Liver (tissue), 9 donors: ENCODE data around the gene WWOX. TPM values are rescaled to one million over a fixed set of nuclear protein-coding genes. Genes with fewer than 3 reads are reported as not detected.

Source experiments
- DNase-seq: peaks from one replicate; pipeline ENCODE4 v3.0.0-alpha.2; 2017; ENCODE audit warnings: low spot score
- H3K27ac ChIP-seq, 2 donors: one replicate each; pipeline ENCODE4 v1.7.0; 2013; ENCODE audit warnings: inconsistent platforms in 2 of 2, low read length in 2 of 2, control low read depth in 1 of 2, low read depth in 1 of 2, mild to moderate bottlenecking in 1 of 2
- H3K27me3 ChIP-seq, 4 donors: one replicate each; pipeline versions ENCODE4 v1.6.1 to v1.7.0; 2013; ENCODE audit warnings: low read length in 3 of 4, inconsistent platforms in 1 of 4, mild to moderate bottlenecking in 1 of 4, moderate library complexity in 1 of 4; ENCODE audit not compliant: control insufficient read depth in 4 of 4, insufficient read depth in 4 of 4
- H3K36me3 ChIP-seq, 4 donors: one replicate each; pipeline versions ENCODE4 v1.6.1 to v1.7.0; 2013; ENCODE audit warnings: low read length in 3 of 4, mild to moderate bottlenecking in 3 of 4, low read depth in 1 of 4, moderate library complexity in 1 of 4; ENCODE audit not compliant: control insufficient read depth in 4 of 4, insufficient read depth in 3 of 4
- H3K4me1 ChIP-seq, 4 donors: one replicate each; pipeline versions ENCODE4 v1.6.1 to v1.7.0; 2013; ENCODE audit warnings: low read length in 3 of 4, mild to moderate bottlenecking in 3 of 4, moderate library complexity in 1 of 4; ENCODE audit not compliant: control insufficient read depth in 4 of 4, insufficient read depth in 4 of 4
- H3K4me3 ChIP-seq, 3 donors: one replicate each; pipeline versions ENCODE4 v1.6.1 to v1.7.0; 2013; ENCODE audit warnings: low read length in 3 of 3, control low read depth in 1 of 3, low read depth in 1 of 3, mild to moderate bottlenecking in 1 of 3
- H3K9ac ChIP-seq, 2 donors: one replicate each; pipeline ENCODE4 v1.7.0; 2013; ENCODE audit warnings: low read length in 2 of 2, mild to moderate bottlenecking in 2 of 2, moderate library complexity in 2 of 2, control low read depth in 1 of 2, low read depth in 1 of 2
- H3K9me3 ChIP-seq, 4 donors: one replicate each; pipeline versions ENCODE4 v1.6.1 to v1.7.0; 2013; ENCODE audit warnings: low read length in 3 of 4; ENCODE audit not compliant: control insufficient read depth in 4 of 4
- EGR1 ChIP-seq, 2 donors: IDR thresholded peaks; 2 replicates each; pipeline ENCODE4 v1.6.1; 2016 to 2018; ENCODE audit warnings: antibody characterized with exemption in 2 of 2, low read depth in 2 of 2
- FOXA1 ChIP-seq: IDR thresholded peaks from 2 replicates; pipeline ENCODE4 v1.6.1; 2016; ENCODE audit warnings: antibody characterized with exemption
- FOXA2 ChIP-seq: IDR thresholded peaks from 2 replicates; pipeline ENCODE4 v1.6.1; 2016; ENCODE audit warnings: antibody characterized with exemption
- GABPA ChIP-seq, 2 donors: IDR thresholded peaks in 1 of 2; conservative IDR thresholded peaks in 1 of 2; 2 replicates each; pipeline ENCODE4 v1.6.1; 2016; ENCODE audit warnings: antibody characterized with exemption in 2 of 2, mild to moderate bottlenecking in 1 of 2, moderate library complexity in 1 of 2
- HNF4A ChIP-seq, 2 donors: conservative IDR thresholded peaks; 2 replicates each; pipeline ENCODE4 v1.6.1; 2016; ENCODE audit warnings: antibody characterized with exemption in 2 of 2, mild to moderate bottlenecking in 2 of 2
- HNF4G ChIP-seq: IDR thresholded peaks from 2 replicates; pipeline ENCODE4 v1.6.1; 2016; ENCODE audit warnings: antibody characterized with exemption
- JUND ChIP-seq, 2 donors: IDR thresholded peaks; 2 replicates each; pipeline ENCODE4 v1.6.1; 2016; ENCODE audit warnings: antibody characterized with exemption in 2 of 2
- NR2F2 ChIP-seq: IDR thresholded peaks from 2 replicates; pipeline ENCODE4 v1.6.1; 2016; ENCODE audit warnings: antibody characterized with exemption
- RAD21 ChIP-seq, 2 donors: IDR thresholded peaks; 2 replicates each; pipeline ENCODE4 v1.6.1; 2016; ENCODE audit warnings: antibody characterized with exemption in 2 of 2, mild to moderate bottlenecking in 2 of 2
- RXRA ChIP-seq, 2 donors: IDR thresholded peaks; 2 replicates each; pipeline ENCODE4 v1.6.1; 2017 to 2018; ENCODE audit warnings: antibody characterized with exemption in 2 of 2, mild to moderate bottlenecking in 1 of 2
- SP1 ChIP-seq: IDR thresholded peaks from 2 replicates; pipeline ENCODE4 v1.6.1; 2018; ENCODE audit warnings: antibody characterized with exemption, mild to moderate bottlenecking
- TAF1 ChIP-seq: conservative IDR thresholded peaks from 2 replicates; pipeline ENCODE4 v1.6.1; 2016; ENCODE audit warnings: antibody characterized with exemption, mild to moderate bottlenecking
- YY1 ChIP-seq: IDR thresholded peaks from 2 replicates; pipeline ENCODE4 v1.6.1; 2016; ENCODE audit warnings: antibody characterized with exemption, mild to moderate bottlenecking
- WGBS: extraction: QIAGEN DNeasy Blood & Tissue Kit; methylation state at CpG from one replicate; pipeline ENCODE4 v1.1.7; 2013; 5-methylcytosine and 5-hydroxymethylcytosine counted together
- polyA plus RNA-seq, 2 donors: library from polyadenylated mRNA; stranded (reverse) in 1 of 2; unstranded in 1 of 2; fragments of 200-250 nt in 1 of 2; fragments of >200 nt in 1 of 2; fragmentation: Nextera tagmentation in 1 of 2; extraction: Ambion mirVana in 1 of 2; gene quantifications; one replicate each; pipeline versions ENCODE4 v1.2.1 to v1.2.3, GENCODE V29; 2013 to 2015
- total RNA-seq, 2 donors: library from RNA; depleted of rRNA; stranded (reverse); fragments of >200 nt; gene quantifications; one replicate each; pipeline ENCODE4 v1.2.3, GENCODE V29; 2014
- TF ChIP-seq, protein P1 (sequence below): IDR thresholded peaks from 2 replicates; pipeline ENCODE4 v1.6.1; 2016; ENCODE audit warnings: antibody characterized with exemption
- TF ChIP-seq, protein P2 (sequence below): IDR thresholded peaks from 2 replicates; pipeline ENCODE4 v1.6.1; 2016; ENCODE audit warnings: antibody characterized with exemption
- TF ChIP-seq, protein P3 (sequence below): IDR thresholded peaks from 2 replicates; pipeline ENCODE4 v1.6.1; 2016; ENCODE audit warnings: antibody characterized with exemption
- TF ChIP-seq, protein P4 (sequence below): IDR thresholded peaks from 2 replicates; pipeline ENCODE4 v1.6.1; 2016; ENCODE audit warnings: antibody characterized with exemption, mild to moderate bottlenecking
- TF ChIP-seq, protein P5 (sequence below): fragments of 150-350 bp; IDR thresholded peaks from 2 replicates; pipeline ENCODE4 v1.5.1; 2017; ENCODE audit warnings: improper control_type of control experiment, low read depth, low read length; ENCODE audit not compliant: missing input control
- donor health status: healthy.
- donor health status: healthy.
- donor health status: healthy.
- donor health status: healthy.
- donor health status: healthy.

WWOX gene
- total and polyA plus RNA-seq, 4 donors: 9.8 to 46.0 (median 15.3) TPM

DNA sequence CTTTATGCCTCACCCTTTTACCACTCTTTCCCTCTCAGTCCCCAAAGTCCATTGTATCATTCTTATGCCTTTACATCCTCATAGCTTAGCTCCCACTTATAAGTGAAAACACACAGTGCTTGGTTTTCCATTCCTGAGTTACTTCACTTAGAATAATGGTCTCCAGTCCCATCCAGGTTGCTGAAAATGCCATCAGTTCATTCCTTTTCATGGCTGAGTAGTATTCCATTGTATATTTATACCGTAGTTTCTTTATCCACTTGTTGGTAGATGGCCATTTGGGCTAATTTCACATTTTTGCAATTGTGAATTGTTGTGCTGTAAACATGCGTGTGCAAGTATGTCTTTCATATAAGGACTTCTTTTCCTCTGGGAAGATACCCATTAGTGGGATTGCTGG is 597.3 kb downstream of the WWOX start:
- Histone ChIP-seq H3K4me1 (peaks cover 0 to 6% (median 2%) of the 10 kb centered on the region in 4 donors), H3K27me3 (no peaks in the 10 kb centered on the region), H3K27ac (no peak overlapping the region), H3K9me3 (no peaks in the 10 kb centered on the region), H3K36me3 (no peaks in the 10 kb centered on the region), H3K4me3 (no peak overlapping the region), H3K9ac (no peak overlapping the region)
- no peak for TF ChIP-seq NR2F2
- TF ChIP-seq RXRA (IDR thresholded peaks at IDR 0.05): no peak
- TF ChIP-seq, protein P1, sequence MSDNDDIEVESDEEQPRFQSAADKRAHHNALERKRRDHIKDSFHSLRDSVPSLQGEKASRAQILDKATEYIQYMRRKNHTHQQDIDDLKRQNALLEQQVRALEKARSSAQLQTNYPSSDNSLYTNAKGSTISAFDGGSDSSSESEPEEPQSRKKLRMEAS: no peak
- TF ChIP-seq GABPA (IDR thresholded peaks at IDR 0.05 in 1 of 2, conservative IDR thresholded peaks at IDR 0.05 in 1 of 2): no peak
- TF ChIP-seq JUND (IDR thresholded peaks at IDR 0.05): no peak
- TF ChIP-seq, protein P2, sequence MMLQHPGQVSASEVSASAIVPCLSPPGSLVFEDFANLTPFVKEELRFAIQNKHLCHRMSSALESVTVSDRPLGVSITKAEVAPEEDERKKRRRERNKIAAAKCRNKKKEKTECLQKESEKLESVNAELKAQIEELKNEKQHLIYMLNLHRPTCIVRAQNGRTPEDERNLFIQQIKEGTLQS: no peak
- no peak for TF ChIP-seq FOXA1
- TF ChIP-seq TAF1: no peak
- TF ChIP-seq, protein P3, sequence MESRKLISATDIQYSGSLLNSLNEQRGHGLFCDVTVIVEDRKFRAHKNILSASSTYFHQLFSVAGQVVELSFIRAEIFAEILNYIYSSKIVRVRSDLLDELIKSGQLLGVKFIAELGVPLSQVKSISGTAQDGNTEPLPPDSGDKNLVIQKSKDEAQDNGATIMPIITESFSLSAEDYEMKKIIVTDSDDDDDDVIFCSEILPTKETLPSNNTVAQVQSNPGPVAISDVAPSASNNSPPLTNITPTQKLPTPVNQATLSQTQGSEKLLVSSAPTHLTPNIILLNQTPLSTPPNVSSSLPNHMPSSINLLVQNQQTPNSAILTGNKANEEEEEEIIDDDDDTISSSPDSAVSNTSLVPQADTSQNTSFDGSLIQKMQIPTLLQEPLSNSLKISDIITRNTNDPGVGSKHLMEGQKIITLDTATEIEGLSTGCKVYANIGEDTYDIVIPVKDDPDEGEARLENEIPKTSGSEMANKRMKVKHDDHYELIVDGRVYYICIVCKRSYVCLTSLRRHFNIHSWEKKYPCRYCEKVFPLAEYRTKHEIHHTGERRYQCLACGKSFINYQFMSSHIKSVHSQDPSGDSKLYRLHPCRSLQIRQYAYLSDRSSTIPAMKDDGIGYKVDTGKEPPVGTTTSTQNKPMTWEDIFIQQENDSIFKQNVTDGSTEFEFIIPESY: no peak
- no peak for TF ChIP-seq FOXA2
- TF ChIP-seq HNF4G: no peak
- no peak for TF ChIP-seq YY1
- no peak for TF ChIP-seq EGR1 (IDR thresholded peaks at IDR 0.05; ENCODE audit: low read depth in 2 of 2)
- no peak for TF ChIP-seq HNF4A (conservative IDR thresholded peaks at IDR 0.05)
- no peak for TF ChIP-seq SP1
- TF ChIP-seq, protein P4, sequence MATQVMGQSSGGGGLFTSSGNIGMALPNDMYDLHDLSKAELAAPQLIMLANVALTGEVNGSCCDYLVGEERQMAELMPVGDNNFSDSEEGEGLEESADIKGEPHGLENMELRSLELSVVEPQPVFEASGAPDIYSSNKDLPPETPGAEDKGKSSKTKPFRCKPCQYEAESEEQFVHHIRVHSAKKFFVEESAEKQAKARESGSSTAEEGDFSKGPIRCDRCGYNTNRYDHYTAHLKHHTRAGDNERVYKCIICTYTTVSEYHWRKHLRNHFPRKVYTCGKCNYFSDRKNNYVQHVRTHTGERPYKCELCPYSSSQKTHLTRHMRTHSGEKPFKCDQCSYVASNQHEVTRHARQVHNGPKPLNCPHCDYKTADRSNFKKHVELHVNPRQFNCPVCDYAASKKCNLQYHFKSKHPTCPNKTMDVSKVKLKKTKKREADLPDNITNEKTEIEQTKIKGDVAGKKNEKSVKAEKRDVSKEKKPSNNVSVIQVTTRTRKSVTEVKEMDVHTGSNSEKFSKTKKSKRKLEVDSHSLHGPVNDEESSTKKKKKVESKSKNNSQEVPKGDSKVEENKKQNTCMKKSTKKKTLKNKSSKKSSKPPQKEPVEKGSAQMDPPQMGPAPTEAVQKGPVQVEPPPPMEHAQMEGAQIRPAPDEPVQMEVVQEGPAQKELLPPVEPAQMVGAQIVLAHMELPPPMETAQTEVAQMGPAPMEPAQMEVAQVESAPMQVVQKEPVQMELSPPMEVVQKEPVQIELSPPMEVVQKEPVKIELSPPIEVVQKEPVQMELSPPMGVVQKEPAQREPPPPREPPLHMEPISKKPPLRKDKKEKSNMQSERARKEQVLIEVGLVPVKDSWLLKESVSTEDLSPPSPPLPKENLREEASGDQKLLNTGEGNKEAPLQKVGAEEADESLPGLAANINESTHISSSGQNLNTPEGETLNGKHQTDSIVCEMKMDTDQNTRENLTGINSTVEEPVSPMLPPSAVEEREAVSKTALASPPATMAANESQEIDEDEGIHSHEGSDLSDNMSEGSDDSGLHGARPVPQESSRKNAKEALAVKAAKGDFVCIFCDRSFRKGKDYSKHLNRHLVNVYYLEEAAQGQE: no peak
- TF ChIP-seq, protein P5, sequence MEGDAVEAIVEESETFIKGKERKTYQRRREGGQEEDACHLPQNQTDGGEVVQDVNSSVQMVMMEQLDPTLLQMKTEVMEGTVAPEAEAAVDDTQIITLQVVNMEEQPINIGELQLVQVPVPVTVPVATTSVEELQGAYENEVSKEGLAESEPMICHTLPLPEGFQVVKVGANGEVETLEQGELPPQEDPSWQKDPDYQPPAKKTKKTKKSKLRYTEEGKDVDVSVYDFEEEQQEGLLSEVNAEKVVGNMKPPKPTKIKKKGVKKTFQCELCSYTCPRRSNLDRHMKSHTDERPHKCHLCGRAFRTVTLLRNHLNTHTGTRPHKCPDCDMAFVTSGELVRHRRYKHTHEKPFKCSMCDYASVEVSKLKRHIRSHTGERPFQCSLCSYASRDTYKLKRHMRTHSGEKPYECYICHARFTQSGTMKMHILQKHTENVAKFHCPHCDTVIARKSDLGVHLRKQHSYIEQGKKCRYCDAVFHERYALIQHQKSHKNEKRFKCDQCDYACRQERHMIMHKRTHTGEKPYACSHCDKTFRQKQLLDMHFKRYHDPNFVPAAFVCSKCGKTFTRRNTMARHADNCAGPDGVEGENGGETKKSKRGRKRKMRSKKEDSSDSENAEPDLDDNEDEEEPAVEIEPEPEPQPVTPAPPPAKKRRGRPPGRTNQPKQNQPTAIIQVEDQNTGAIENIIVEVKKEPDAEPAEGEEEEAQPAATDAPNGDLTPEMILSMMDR: no peak
- no peak for TF ChIP-seq RAD21 (IDR thresholded peaks at IDR 0.05)
- WGBS: 96% methylated on average over 2 of the region's 2 CpGs
- DNase-seq: no peak
